Calu3 (cell line): Measurements from ENCODE around the gene MGAT4C. TPM values are rescaled to one million over a fixed set of nuclear protein-coding genes. Genes with fewer than 3 reads are reported as not detected.

ENCODE experiments used
- BruUV-seq: library from RNA; stranded (reverse); fragments of 400-500 nt; replicated peaks from 2 replicates; lab custom pipeline; 2021; lab: Mats Ljungman, UMichigan
- CTCF ChIA-PET: fragments of 300-600 bp; sonication (Branson Sonifier 250); formaldehyde crosslinking; loops from one replicate; lab custom pipeline; 2022; ENCODE audit warnings: antibody characterized with exemption; lab: Charles Lee
- DNase-seq: peaks from one replicate; pipeline ENCODE4 v3.0.0; 2022
- H3K27ac Mint-ChIP-seq: one replicate; pipeline ENCODE4 v1.8.0; 2022; ENCODE audit warnings: mixed read lengths; ENCODE audit not compliant: unreplicated experiment
- H3K27me3 Mint-ChIP-seq: one replicate; pipeline ENCODE4 v1.8.0; 2022; ENCODE audit warnings: mixed read lengths; ENCODE audit not compliant: unreplicated experiment
- H3K36me3 Mint-ChIP-seq: one replicate; pipeline ENCODE4 v1.8.0; 2022; ENCODE audit warnings: mild to moderate bottlenecking, moderate library complexity, mixed read lengths; ENCODE audit not compliant: insufficient read depth, unreplicated experiment
- H3K4me1 Mint-ChIP-seq: one replicate; pipeline ENCODE4 v1.8.0; 2022; ENCODE audit warnings: mild to moderate bottlenecking, low read depth, mixed read lengths; ENCODE audit not compliant: unreplicated experiment
- H3K4me3 Mint-ChIP-seq: one replicate; pipeline ENCODE4 v1.8.0; 2022; ENCODE audit warnings: mild to moderate bottlenecking, low read depth, moderate library complexity, mixed read lengths; ENCODE audit not compliant: unreplicated experiment
- H3K9me3 Mint-ChIP-seq: one replicate; pipeline ENCODE4 v1.8.0; 2022; ENCODE audit warnings: low read depth, mixed read lengths; ENCODE audit not compliant: unreplicated experiment
- intact Hi-C: fragments of 100-400 bp; cut with micrococcal nuclease; formaldehyde crosslinking; loops from one replicate; pipeline ENCODE4 v1.10.0; 2022; ENCODE audit not compliant: unreplicated experiment
- total RNA-seq: library from RNA; stranded (reverse); gene quantifications from 2 replicates; pipeline ENCODE4 v1.2.3, GENCODE V29; 2022
- TF ChIP-seq, protein P1 (sequence below): fragments of 200-600 bp; IDR thresholded peaks from one replicate; pipeline ENCODE4 v1.8.0; 2022; ENCODE audit warnings: antibody characterized with exemption; ENCODE audit not compliant: unreplicated experiment

The MGAT4C gene
- total RNA-seq, 1 experiment from 2014 or later = not detected

DNA sequence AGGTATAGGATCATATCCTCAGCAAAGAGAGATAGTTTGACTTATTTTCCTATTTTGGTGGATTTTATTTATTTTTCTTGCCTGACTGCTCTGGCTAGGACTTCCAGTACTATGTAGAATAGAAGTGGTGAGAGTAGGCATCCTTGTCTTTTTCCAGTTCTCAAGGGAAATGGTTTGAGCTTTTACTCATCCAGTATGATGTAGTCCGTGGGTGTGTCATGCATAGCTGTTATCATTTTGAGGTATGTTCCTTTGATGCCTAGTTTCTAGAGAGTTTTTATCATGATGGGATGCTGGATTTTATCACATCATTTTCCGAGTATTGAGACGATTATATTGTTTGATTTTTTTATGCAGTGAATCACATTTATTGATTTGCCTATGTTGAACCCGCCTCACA is 97.2 kb downstream of the MGAT4C start:
- BruUV-seq = no TSS peak
- H3K27ac Mint-ChIP-seq = no peak overlapping the region
- CTCF ChIA-PET = no interaction called here
- no peaks in the 10 kb centered on the region for H3K36me3 Mint-ChIP-seq
- peaks cover 4% of the 10 kb centered on the region for H3K9me3 Mint-ChIP-seq
- no peak overlapping the region for H3K4me3 Mint-ChIP-seq
- TF ChIP-seq, protein P1, sequence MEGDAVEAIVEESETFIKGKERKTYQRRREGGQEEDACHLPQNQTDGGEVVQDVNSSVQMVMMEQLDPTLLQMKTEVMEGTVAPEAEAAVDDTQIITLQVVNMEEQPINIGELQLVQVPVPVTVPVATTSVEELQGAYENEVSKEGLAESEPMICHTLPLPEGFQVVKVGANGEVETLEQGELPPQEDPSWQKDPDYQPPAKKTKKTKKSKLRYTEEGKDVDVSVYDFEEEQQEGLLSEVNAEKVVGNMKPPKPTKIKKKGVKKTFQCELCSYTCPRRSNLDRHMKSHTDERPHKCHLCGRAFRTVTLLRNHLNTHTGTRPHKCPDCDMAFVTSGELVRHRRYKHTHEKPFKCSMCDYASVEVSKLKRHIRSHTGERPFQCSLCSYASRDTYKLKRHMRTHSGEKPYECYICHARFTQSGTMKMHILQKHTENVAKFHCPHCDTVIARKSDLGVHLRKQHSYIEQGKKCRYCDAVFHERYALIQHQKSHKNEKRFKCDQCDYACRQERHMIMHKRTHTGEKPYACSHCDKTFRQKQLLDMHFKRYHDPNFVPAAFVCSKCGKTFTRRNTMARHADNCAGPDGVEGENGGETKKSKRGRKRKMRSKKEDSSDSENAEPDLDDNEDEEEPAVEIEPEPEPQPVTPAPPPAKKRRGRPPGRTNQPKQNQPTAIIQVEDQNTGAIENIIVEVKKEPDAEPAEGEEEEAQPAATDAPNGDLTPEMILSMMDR = no peak
- intact Hi-C loops = no loop called here
- DNase-seq = no peak
- H3K4me1 Mint-ChIP-seq = no peaks in the 10 kb centered on the region
- H3K27me3 Mint-ChIP-seq = no peaks in the 10 kb centered on the region

DNA sequence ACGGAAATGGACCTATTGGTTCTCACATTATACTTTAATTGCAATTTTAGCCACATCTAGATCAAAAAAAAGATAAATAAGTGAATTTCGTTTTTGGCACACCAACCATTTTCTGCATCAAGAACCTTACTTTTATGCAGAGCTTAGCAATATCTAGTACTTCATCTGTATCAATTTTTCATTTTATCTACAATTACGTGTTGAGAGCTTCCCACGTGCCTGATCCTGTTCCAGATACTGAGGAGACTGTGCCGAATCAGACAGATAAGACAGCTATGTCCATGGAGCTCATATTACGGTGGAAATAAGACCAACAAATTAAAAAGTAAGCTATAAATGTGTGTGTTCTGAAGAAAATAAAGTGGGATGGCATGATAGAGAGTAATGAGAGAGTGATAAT is 101.6 kb downstream of the MGAT4C start:
- no peak overlapping the region for H3K27ac Mint-ChIP-seq
- peaks cover 7% of the 10 kb centered on the region for H3K9me3 Mint-ChIP-seq
- DNase-seq = no peak
- BruUV-seq = no TSS peak
- CTCF ChIA-PET = no interaction called here
- H3K4me3 Mint-ChIP-seq = no peak overlapping the region
- no peaks in the 10 kb centered on the region for H3K4me1 Mint-ChIP-seq
- intact Hi-C loops = no loop called here
- no peaks in the 10 kb centered on the region for H3K27me3 Mint-ChIP-seq
- H3K36me3 Mint-ChIP-seq = no peaks in the 10 kb centered on the region
- TF ChIP-seq, protein P1 = no peak

DNA sequence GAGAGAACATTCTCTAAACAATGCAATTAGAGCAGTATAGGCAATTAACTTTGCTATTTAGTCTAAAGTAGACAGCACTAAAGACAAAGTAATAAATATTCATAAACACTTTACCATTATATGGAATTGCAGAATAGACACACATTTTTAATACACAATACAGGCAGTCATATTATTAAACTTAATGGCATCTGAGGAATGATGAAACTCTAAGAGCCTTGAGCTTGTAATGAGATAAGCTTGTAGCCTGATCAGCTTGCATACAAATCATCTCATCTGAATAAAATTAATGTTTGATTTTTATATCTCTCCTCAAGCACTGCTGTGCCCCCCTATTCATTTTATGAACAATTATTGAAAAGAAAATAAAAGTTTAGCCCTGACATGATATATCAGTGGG is 107.6 kb downstream of the MGAT4C start:
- BruUV-seq = no TSS peak
- TF ChIP-seq, protein P1 = no peak
- Mint-ChIP-seq H3K4me3 (no peak overlapping the region), H3K27ac (no peak overlapping the region), H3K36me3 (no peaks in the 10 kb centered on the region), H3K4me1 (no peaks in the 10 kb centered on the region), H3K9me3 (peaks cover 2% of the 10 kb centered on the region), H3K27me3 (no peaks in the 10 kb centered on the region)
- intact Hi-C loops = no loop called here
- CTCF ChIA-PET = no interaction called here
- no peak for DNase-seq

DNA sequence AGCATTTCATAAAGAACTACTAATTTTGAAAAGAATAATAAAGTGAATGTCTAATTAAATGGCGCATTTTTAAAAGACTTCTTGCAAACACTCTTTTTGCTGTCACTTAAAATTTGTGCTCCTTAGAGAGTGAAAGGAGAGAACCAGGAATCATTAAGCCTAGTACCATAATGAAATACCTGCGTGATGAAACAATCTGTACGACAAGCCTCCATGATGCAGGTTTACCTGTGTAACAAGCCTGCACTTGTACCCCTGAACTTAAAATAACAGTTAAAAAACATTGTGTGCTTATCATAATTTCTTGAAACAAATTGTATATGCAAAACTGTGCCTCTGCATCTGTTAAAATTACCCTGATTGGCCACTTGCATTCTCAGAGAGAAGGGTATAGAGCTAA is 108.1 kb downstream of the MGAT4C start:
- intact Hi-C loops = no loop called here
- Mint-ChIP-seq H3K27ac (no peak overlapping the region), H3K4me1 (no peaks in the 10 kb centered on the region), H3K9me3 (peaks cover 2% of the 10 kb centered on the region), H3K4me3 (no peak overlapping the region), H3K36me3 (no peaks in the 10 kb centered on the region), H3K27me3 (no peaks in the 10 kb centered on the region)
- DNase-seq = no peak
- TF ChIP-seq, protein P1 = no peak
- BruUV-seq = no TSS peak
- CTCF ChIA-PET = no interaction called here

DNA sequence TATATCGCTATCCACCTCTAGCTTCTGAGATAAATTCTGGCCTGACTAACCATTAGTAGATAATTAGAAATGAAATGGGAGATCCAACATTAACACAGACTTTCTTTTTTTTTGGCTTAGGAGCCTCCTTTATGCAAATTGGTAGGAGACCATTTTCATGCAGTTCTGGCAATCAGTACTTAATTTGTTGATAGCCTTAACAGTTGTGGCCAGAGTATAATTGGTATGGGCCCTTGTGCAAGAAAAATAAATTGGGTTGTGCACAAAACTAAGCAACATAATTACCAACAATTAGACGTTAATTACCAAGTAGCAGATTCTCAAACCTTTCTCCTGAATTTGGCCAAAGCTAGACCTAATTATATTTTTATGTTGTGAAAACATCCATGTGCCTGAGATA is 111.0 kb downstream of the MGAT4C start:
- TF ChIP-seq, protein P1 = no peak
- no peaks in the 10 kb centered on the region for H3K36me3 Mint-ChIP-seq
- H3K27me3 Mint-ChIP-seq = no peaks in the 10 kb centered on the region
- CTCF ChIA-PET = no interaction called here
- no peak overlapping the region for H3K27ac Mint-ChIP-seq
- no peaks in the 10 kb centered on the region for H3K9me3 Mint-ChIP-seq
- no TSS peak for BruUV-seq
- DNase-seq = no peak
- no peak overlapping the region for H3K4me3 Mint-ChIP-seq
- intact Hi-C loops = no loop called here
- no peaks in the 10 kb centered on the region for H3K4me1 Mint-ChIP-seq
